Measurements from ENCODE around the gene VIPR2. TPM values are rescaled to one million over a fixed set of nuclear protein-coding genes. Genes with fewer than 3 reads are reported as not detected.

Gene VIPR2
- total RNA-seq, 1 donor from 2014 or later, result not detected

GRCh38 chr7:159119026-159119741 is 25.5 kb downstream of the VIPR2 start:
- DNase-seq, result no peak

- DNase-seq, result no peak
Observed at GRCh38 chr7:159118623-159119022, 26.0 kb downstream of the VIPR2 start.

GRCh38 chr7:159118197-159118595 is 26.5 kb downstream of the VIPR2 start:
- DNase-seq, result no peak

- no peak for DNase-seq
Observed at GRCh38 chr7:159117366-159118196, 27.1 kb downstream of the VIPR2 start.

GRCh38 chr7:159116581-159117339 is 27.9 kb downstream of the VIPR2 start:
- DNase-seq, result no peak

- DNase-seq, result no peak
Observed at GRCh38 chr7:159115601-159116501, 28.8 kb downstream of the VIPR2 start.

- no peak for DNase-seq
Observed at GRCh38 chr7:159114981-159115380, 29.7 kb downstream of the VIPR2 start.

- no peak for DNase-seq
Observed at GRCh38 chr7:159114096-159114495, 30.6 kb downstream of the VIPR2 start.

- no peak for DNase-seq
Observed at GRCh38 chr7:159113056-159113455, 31.6 kb downstream of the VIPR2 start.

GRCh38 chr7:159112136-159113011 is 32.3 kb downstream of the VIPR2 start:
- no peak for DNase-seq

- no peak for DNase-seq
Observed at GRCh38 chr7:159109653-159110035, 35.0 kb downstream of the VIPR2 start.

GRCh38 chr7:159108941-159109652 is 35.6 kb downstream of the VIPR2 start:
- DNase-seq, result no peak

- no peak for DNase-seq
Observed at GRCh38 chr7:159108491-159108890, 36.2 kb downstream of the VIPR2 start.

GRCh38 chr7:159107161-159107892 is 37.3 kb downstream of the VIPR2 start:
- no peak for DNase-seq

GRCh38 chr7:159105832-159106811 is 38.5 kb downstream of the VIPR2 start:
- no peak for DNase-seq

- no peak for DNase-seq
Observed at GRCh38 chr7:159105066-159105780, 39.4 kb downstream of the VIPR2 start.

GRCh38 chr7:159104188-159104920 is 40.3 kb downstream of the VIPR2 start:
- DNase-seq, result no peak

Measured in dermis blood vessel endothelial cell (primary cell).